Glomerular visceral epithelial cell (primary cell): ENCODE data around the gene SNAPC1.
"Not testable (repeated sequence)": the region's sequence is repeated elsewhere in the genome, so short reads cannot be mapped to it uniquely, and the experiment has no call there.

ENCODE experiments used
- DNase-seq: peaks from one replicate; pipeline ENCODE4 v3.0.0-alpha.2; 2016; ENCODE audit errors: extremely low spot score

Gene SNAPC1

GRCh38 chr14:61749867-61750266 is 12.4 kb upstream of the SNAPC1 start:
- peak; percentile 70 for DNase-seq

- peak; percentile 97 for DNase-seq
These were observed 11.3 kb upstream of the SNAPC1 start for GRCh38 chr14:61750708-61751474.

GRCh38 chr14:61751475-61751989 is 10.7 kb upstream of the SNAPC1 start:
- DNase-seq: no peak

GRCh38 chr14:61752626-61753025 is 9.6 kb upstream of the SNAPC1 start:
- peak; percentile 64 for DNase-seq

- no peak for DNase-seq
These were observed 8.6 kb upstream of the SNAPC1 start for GRCh38 chr14:61753631-61754030.

GRCh38 chr14:61754627-61755381 is 7.4 kb upstream of the SNAPC1 start:
- DNase-seq: no peak

GRCh38 chr14:61755382-61755742 is 6.9 kb upstream of the SNAPC1 start:
- not testable (repeated sequence) for DNase-seq

- no peak for DNase-seq
These were observed 6.1 kb upstream of the SNAPC1 start for GRCh38 chr14:61756135-61756534.

GRCh38 chr14:61759878-61760277 is 2.3 kb upstream of the SNAPC1 start:
- DNase-seq: no peak

GRCh38 chr14:61761557-61761956 is 663 bp upstream of the SNAPC1 start:
- DNase-seq: no peak

- DNase-seq: no peak
These were observed 2.3 kb downstream of the SNAPC1 start for GRCh38 chr14:61764342-61765122.

- peak; percentile 67 for DNase-seq
These were observed 3.2 kb downstream of the SNAPC1 start for GRCh38 chr14:61765225-61765943.

GRCh38 chr14:61766151-61766550 is 3.9 kb downstream of the SNAPC1 start:
- no peak for DNase-seq

GRCh38 chr14:61768240-61768639 is 6.0 kb downstream of the SNAPC1 start:
- DNase-seq: no peak

- no peak for DNase-seq
These were observed 7.7 kb downstream of the SNAPC1 start for GRCh38 chr14:61769893-61770292.

GRCh38 chr14:61774861-61775260 is 12.6 kb downstream of the SNAPC1 start:
- DNase-seq: peak; percentile 13

GRCh38 chr14:61780125-61780524 is 17.9 kb downstream of the SNAPC1 start:
- no peak for DNase-seq

- no peak for DNase-seq
These were observed 35.1 kb downstream of the SNAPC1 start for GRCh38 chr14:61797309-61797708.

GRCh38 chr14:61802010-61802568 is 39.9 kb downstream of the SNAPC1 start:
- no peak for DNase-seq

- DNase-seq: no peak
These were observed 41.5 kb downstream of the SNAPC1 start for GRCh38 chr14:61803755-61804154.

- no peak for DNase-seq
These were observed 43.2 kb downstream of the SNAPC1 start for GRCh38 chr14:61805451-61805850.
